K562 (cell line): ENCODE results near the gene MALSU1. TPM values are rescaled to one million over a fixed set of nuclear protein-coding genes. Genes with fewer than 3 reads are reported as not detected.

Source experiments
- ARID1B ChIP-seq: fragments of 450-650 bp; IDR thresholded peaks from 2 replicates; pipeline ENCODE4 v1.6.1; 2016; ENCODE audit warnings: antibody characterized with exemption, mild to moderate bottlenecking, inconsistent platforms
- ATF1 ChIP-seq, 2 experiments: fragments of 450-650 bp in 1 of 2; IDR thresholded peaks; 2 replicates each; pipeline ENCODE4 v1.6.1; 2016; ENCODE audit warnings: missing compliant biosample characterization in 1 of 2, missing genetic modification characterization in 1 of 2
- FUS ChIP-seq: fragments of 200-400 bp; formaldehyde crosslinking; optimal IDR thresholded peaks from 2 replicates; pipeline ENCODE3; 2017; ENCODE audit warnings: low read depth, low read length
- GABPA ChIP-seq: fragments of 200-800 bp; sonication (Bioruptor generic); conservative IDR thresholded peaks from 2 replicates; pipeline ENCODE4 v1.6.1; 2016; ENCODE audit warnings: low read depth, missing genetic modification characterization, missing compliant biosample characterization
- HIVEP1 ChIP-seq: fragments of 250-450 bp; sonication (Bioruptor Pico); IDR thresholded peaks from 2 replicates; pipeline ENCODE4 v1.4.0; 2020; ENCODE audit warnings: mild to moderate bottlenecking
- MBD2 ChIP-seq: sonication (generic); IDR thresholded peaks from 2 replicates; pipeline ENCODE4 v1.6.1; 2016; ENCODE audit warnings: low read depth, borderline replicate concordance
- MYBL2 ChIP-seq, 2 experiments: fragments of 450-650 bp in 1 of 2; sonication (generic) in 1 of 2; formaldehyde crosslinking in 1 of 2; IDR thresholded peaks; 2 replicates each; pipeline versions ENCODE4 v1.6.1 to v1.8.1; 2017 to 2022; ENCODE audit warnings: borderline replicate concordance in 1 of 2, inconsistent platforms in 1 of 2, low read depth in 1 of 2, mild to moderate bottlenecking in 1 of 2, missing genetic modification reagents in 1 of 2, moderate library complexity in 1 of 2
- NBN ChIP-seq: fragments of 450-650 bp; IDR thresholded peaks from 2 replicates; pipeline ENCODE4 v1.6.1; 2016; ENCODE audit warnings: low read depth, mild to moderate bottlenecking
- NCOA1 ChIP-seq: fragments of 450-650 bp; IDR thresholded peaks from 2 replicates; pipeline ENCODE4 v1.6.1; 2016; ENCODE audit warnings: low read depth
- POLR2G ChIP-seq: fragments of 200-400 bp; formaldehyde crosslinking; IDR thresholded peaks from 2 replicates; pipeline ENCODE4 v1.6.1; 2017; ENCODE audit warnings: low read depth, mild to moderate bottlenecking, antibody characterized with exemption, low read length, moderate library complexity
- RAD51 ChIP-seq: fragments of 450-650 bp; IDR thresholded peaks from 2 replicates; pipeline ENCODE4 v1.7.1; 2016; ENCODE audit warnings: low read depth, mild to moderate bottlenecking, borderline replicate concordance
- SMAD4 ChIP-seq: fragments of 250-450 bp; sonication (Bioruptor Pico); conservative IDR thresholded peaks from 2 replicates; pipeline ENCODE4 v1.8.0; 2021; ENCODE audit warnings: inconsistent platforms, mild to moderate bottlenecking, moderate library complexity
- SPI1 ChIP-seq: IDR thresholded peaks from 2 replicates; pipeline ENCODE4 v1.6.1; 2011; ENCODE audit warnings: low read depth, low read length, control low read depth, borderline replicate concordance
- TEAD4 ChIP-seq, 2 experiments: sonication (generic) in 1 of 2; formaldehyde crosslinking in 1 of 2; IDR thresholded peaks; 2 replicates each; pipeline versions ENCODE4 v1.6.1 to v1.8.0; 2012 to 2022; ENCODE audit warnings: borderline replicate concordance in 1 of 2, inconsistent platforms in 1 of 2, low read length in 1 of 2, mild to moderate bottlenecking in 1 of 2, missing genetic modification reagents in 1 of 2
- USF1 ChIP-seq: sonication (generic); formaldehyde crosslinking; IDR thresholded peaks from 2 replicates; pipeline ENCODE4 v1.9.0; 2022; ENCODE audit warnings: mild to moderate bottlenecking, missing genetic modification reagents
- ZBTB43 ChIP-seq: sonication (generic); formaldehyde crosslinking; IDR thresholded peaks from 2 replicates; pipeline ENCODE4 v1.8.0; 2023; ENCODE audit warnings: mild to moderate bottlenecking, missing genetic modification reagents
- ZFP30 ChIP-seq: fragments of 250-450 bp; sonication (Bioruptor Pico); IDR thresholded peaks from 2 replicates; pipeline ENCODE4 v1.8.0; 2022; ENCODE audit warnings: moderate library complexity, mild to moderate bottlenecking, inconsistent platforms, borderline replicate concordance
- ZKSCAN3 ChIP-seq: fragments of 250-450 bp; sonication (Bioruptor Pico); IDR thresholded peaks from 2 replicates; pipeline ENCODE4 v1.4.0; 2020
- ZNF175 ChIP-seq: fragments of 200-800 bp; sonication (Bioruptor generic); IDR thresholded peaks from 2 replicates; pipeline ENCODE4 v1.6.1; 2016; ENCODE audit warnings: low read depth, mild to moderate bottlenecking, missing genetic modification characterization, missing compliant biosample characterization
- ZNF263 ChIP-seq: sonication (generic); formaldehyde crosslinking; IDR thresholded peaks from 2 replicates; pipeline ENCODE4 v1.8.0; 2022; ENCODE audit warnings: mild to moderate bottlenecking, missing genetic modification reagents, borderline replicate concordance
- ZNF347 ChIP-seq: fragments of 450-650 bp; formaldehyde crosslinking; IDR thresholded peaks from 2 replicates; pipeline ENCODE4 v1.4.0; 2020; ENCODE audit warnings: low read depth, mild to moderate bottlenecking, moderate library complexity
- ZNF639 ChIP-seq, 2 experiments: fragments of 200-800 bp in 1 of 2; sonication (Bioruptor generic) in 1 of 2; sonication (generic) in 1 of 2; formaldehyde crosslinking in 1 of 2; IDR thresholded peaks in 1 of 2; conservative IDR thresholded peaks in 1 of 2; 2 replicates each; pipeline versions ENCODE4 v1.5.0 to v1.6.1; 2016 to 2020; ENCODE audit warnings: missing compliant biosample characterization in 1 of 2, missing genetic modification characterization in 1 of 2, missing genetic modification reagents in 1 of 2
- ZNF79 ChIP-seq: fragments of 250-450 bp; sonication (Bioruptor Pico); IDR thresholded peaks from 2 replicates; pipeline ENCODE4 v1.4.0; 2020; ENCODE audit warnings: low read depth, mild to moderate bottlenecking, moderate library complexity
- ZNF830 ChIP-seq: fragments of 250-450 bp; sonication (Bioruptor Pico); IDR thresholded peaks from 2 replicates; pipeline ENCODE4 v1.5.0; 2021; ENCODE audit warnings: mild to moderate bottlenecking
- polyA plus RNA-seq, 8 experiments: library from polyadenylated mRNA; depleted of rRNA in 4 of 8; stranded (reverse) in 5 of 8; unstranded in 3 of 8; fragments of >200 nt; fragmentation: Nextera tagmentation in 2 of 8; fragmentation: Illumina TruSeq in 1 of 8; extraction: Ambion mirVana in 2 of 8; extraction: Trizol in 1 of 8; gene quantifications; 2 replicates each; pipeline versions ENCODE4 v1.2.1 to v1.2.3, GENCODE V29; 2011 to 2014; ENCODE audit warnings: inconsistent platforms in 1 of 8, missing spikeins in 1 of 8
- total RNA-seq, 7 experiments: library from RNA; depleted of rRNA in 6 of 7; stranded (reverse); fragments of >200 nt in 6 of 7; fragmentation: Illumina TruSeq in 2 of 7; extraction: Trizol in 2 of 7; gene quantifications; 2 replicates each; pipeline versions ENCODE4 v1.2.1 to v1.2.3, GENCODE V29; 2011 to 2021; ENCODE audit warnings: low replicate concordance in 1 of 7
- TF ChIP-seq, protein P1 (sequence below): fragments of 250-450 bp; sonication (Bioruptor Pico); IDR thresholded peaks from 2 replicates; pipeline ENCODE4 v1.8.0; 2021; ENCODE audit warnings: moderate library complexity, mild to moderate bottlenecking, inconsistent platforms

Gene MALSU1
- total and polyA plus RNA-seq, 9 of the 15 experiments (the other 6 are each of a cell fraction or from before 2014, with no cell fraction given), result 12.3 to 308 (median 81.2) TPM

DNA sequence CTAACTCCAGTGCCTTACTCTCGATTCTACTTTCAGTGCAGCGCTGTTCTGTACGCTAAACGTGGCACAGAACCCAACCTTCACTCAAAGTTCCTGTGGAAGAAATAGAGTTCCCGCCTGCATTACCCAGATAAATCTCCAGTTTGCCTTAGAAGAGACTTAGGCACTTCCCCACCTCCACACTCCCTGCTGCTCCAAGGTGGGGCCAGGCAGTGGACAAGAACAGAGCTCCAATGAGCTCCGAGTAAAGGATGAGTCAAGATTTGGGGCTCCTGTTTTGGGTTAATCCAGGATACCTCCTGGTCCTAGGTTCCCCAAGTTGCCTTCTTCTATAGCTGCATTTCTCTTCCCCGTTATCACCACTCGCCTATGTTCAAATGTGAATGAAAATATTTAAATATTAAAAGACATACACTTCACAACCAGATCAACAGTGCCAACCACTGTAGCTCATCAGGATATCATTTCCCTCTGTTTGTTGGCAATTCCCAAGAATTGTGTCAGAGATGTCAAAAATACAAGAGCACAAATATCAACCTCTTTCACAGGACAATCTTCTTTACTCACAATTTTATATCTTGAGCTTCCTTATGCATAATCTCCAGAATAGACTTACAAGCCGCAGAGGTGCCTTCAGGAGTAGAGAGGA is 48.0 kb downstream of the MALSU1 start (continued):
- TF ChIP-seq ZNF639 (CRISPR knock-in tag; conservative IDR thresholded peaks at IDR 0.05 in 1 of 2, IDR thresholded peaks at IDR 0.05 in 1 of 2), result 0 out of 4 replicates have a peak, but pooled peaks of 1 of the 2 experiments have one; percentile 4
- TF ChIP-seq ZNF347 (CRISPR knock-in tag), result no peak
- TF ChIP-seq SMAD4 (CRISPR knock-in tag), result no peak
- TF ChIP-seq MBD2, result no peak
- TF ChIP-seq POLR2G, result no peak
- TF ChIP-seq TEAD4 (IDR thresholded peaks at IDR 0.05; ENCODE audit: low read length), result peak; percentile 11; the same call in 1 of the 2 replicates
- TF ChIP-seq TEAD4 (CRISPR knock-in tag; IDR thresholded peaks at IDR 0.05; ENCODE audit: borderline replicate concordance), result no peak
- TF ChIP-seq NCOA1, result no peak
- no peak for TF ChIP-seq ZNF263
- peak; percentile 13 for TF ChIP-seq ARID1B
- TF ChIP-seq ZNF175 (CRISPR knock-in tag), result 0 out of 2 replicates have a peak, but pooled peaks have one; percentile 43
- peak; percentile 81 for TF ChIP-seq SPI1
- TF ChIP-seq ZFP30 (CRISPR knock-in tag), result no peak
- TF ChIP-seq ZNF830 (CRISPR knock-in tag), result no peak
- no peak for TF ChIP-seq MYBL2 (IDR thresholded peaks at IDR 0.05; ENCODE audit: low read depth)
- TF ChIP-seq MYBL2 (CRISPR knock-in tag; IDR thresholded peaks at IDR 0.05; ENCODE audit: borderline replicate concordance), result no peak
- no peak for TF ChIP-seq ZBTB43 (CRISPR knock-in tag)
- no peak for TF ChIP-seq GABPA (tag)
- no peak for TF ChIP-seq ZKSCAN3 (CRISPR knock-in tag)
- no peak for TF ChIP-seq NBN
- TF ChIP-seq ATF1 (CRISPR knock-in tag; IDR thresholded peaks at IDR 0.05), result no peak
- no peak for TF ChIP-seq ATF1 (tag; IDR thresholded peaks at IDR 0.05)
- no peak for TF ChIP-seq RAD51
- TF ChIP-seq USF1 (CRISPR knock-in tag), result no peak
- TF ChIP-seq, protein P1, sequence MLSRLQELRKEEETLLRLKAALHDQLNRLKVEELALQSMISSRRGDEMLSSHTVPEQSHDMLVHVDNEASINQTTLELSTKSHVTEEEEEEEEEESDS (CRISPR knock-in tag), result no peak
- TF ChIP-seq ZNF79 (CRISPR knock-in tag), result no peak
- TF ChIP-seq HIVEP1 (CRISPR knock-in tag), result no peak
- TF ChIP-seq FUS, result no peak
